ENCODE data around the gene CHP2. TPM values are rescaled to one million over a fixed set of nuclear protein-coding genes. Genes with fewer than 3 reads are reported as not detected.

CHP2 gene
- total and polyA plus RNA-seq, 9 of the 15 experiments (the other 6 are each of a cell fraction or from before 2014, with no cell fraction given), result 0.23 to 1.1 (median 0.80) TPM

DNA sequence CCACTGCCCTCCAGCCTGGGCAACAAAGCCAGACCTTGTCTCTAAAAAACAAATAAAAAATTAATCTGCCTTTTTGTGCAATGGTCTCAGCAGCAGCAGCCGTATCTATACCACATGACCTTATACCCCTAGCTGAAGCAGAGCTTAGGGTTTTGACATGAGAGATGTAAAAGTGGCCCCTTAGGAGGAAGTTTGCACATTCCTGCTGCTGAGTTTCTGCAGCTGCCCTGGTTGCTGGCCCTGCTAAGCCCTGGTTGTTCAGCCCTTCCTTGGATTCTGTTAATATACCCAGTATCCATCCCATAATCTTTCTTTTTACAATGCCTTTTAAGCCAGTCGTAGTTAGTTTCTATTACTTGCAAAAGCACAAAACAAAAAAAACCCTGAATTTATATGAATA, 48.0 kb downstream of the CHP2 start:
- no peaks in the 10 kb centered on the region for H3K27me3 ChIP-seq (ENCODE audit: control insufficient read depth in 2 of 2, insufficient read depth in 2 of 2, low read length in 2 of 2)
- H4K20me1 ChIP-seq (replicated peaks; ENCODE audit: control insufficient read depth, insufficient read depth, low read length), result no peaks in the 10 kb centered on the region
- no peaks in the 10 kb centered on the region for H3K36me3 ChIP-seq (ENCODE audit: control insufficient read depth, insufficient read depth, low read length)
- no peak overlapping the region for H2AFZ ChIP-seq (ENCODE audit: low read depth, low read length)
- H3K79me2 ChIP-seq (ENCODE audit: control insufficient read depth, insufficient read depth, low read length), result no peaks in the 10 kb centered on the region; the same call in 2 of the 3 replicates
- no peak overlapping the region for H3K27ac ChIP-seq (ENCODE audit: extremely low read depth, low read depth, low read length)
- H3K4me2 ChIP-seq (ENCODE audit: insufficient read depth, low read length), result no peak overlapping the region
- ChIA-PET POLR2A (interaction anchor here (0.6 to 1.3 kb wide), 6 partner anchors 9 to 152 kb away, joined by 3 to 5 read pairs (median 3); no protein-coding TSS in a partner anchor), CTCF (ENCODE audit: low intra/inter-chr PET ratio) (interaction anchor here (0.6 to 3.8 kb wide), 5 partner anchors 35 to 211 kb away, joined by 3 to 36 read pairs (median 5); no protein-coding TSS in a partner anchor)
- no TSS peak for BruUV-seq (replicated peaks)
- TF ChIP-seq ZNF778 (CRISPR knock-in tag; IDR thresholded peaks at IDR 0.05) (no peak), NR2C2 (CRISPR knock-in tag; IDR thresholded peaks at IDR 0.05) (no peak), NR2C2 (tag; IDR thresholded peaks at IDR 0.05) (0 out of 2 replicates have a peak, but pooled peaks have one; percentile 1)
- WGBS (ENCODE audit: insufficient coverage, low coverage, missing lambda C conversion rate), result 88% methylated on average over 2 of the region's 2 CpGs
- in situ Hi-C loops (cut with MboI), result loop anchor here (5.0 kb wide), 1 partner anchor 210 kb away; no protein-coding TSS in a partner anchor
- FAIRE-seq (no peak), ATAC-seq (no peak; the same call in 2 of the 3 replicates), DNase-seq (ENCODE audit: extremely low read depth in 1 of 4, low spot score in 3 of 4) (no peak)
- intact Hi-C loops (cut with micrococcal nuclease), result loop anchor here (1.0 to 5.0 kb wide), 7 partner anchors 34 to 700 kb away; no protein-coding TSS in a partner anchor
- no peak overlapping the region for H3K4me3 ChIP-seq
- H3K9ac ChIP-seq (ENCODE audit: insufficient read depth in 1 of 2, low read depth in 2 of 2, low read length in 2 of 2), result no peak overlapping the region
- H3K9me1 ChIP-seq (ENCODE audit: control insufficient read depth, insufficient read depth, low read length), result no peaks in the 10 kb centered on the region
- H3K4me1 ChIP-seq (replicated peaks in 1 of 2; ENCODE audit: control insufficient read depth in 2 of 2, insufficient read depth in 2 of 2, low read length in 2 of 2), result peaks cover 0 to 22% of the 10 kb centered on the region in 2 experiments; a peak in 4 of 5 replicates
- H3K9me3 ChIP-seq (replicated peaks; ENCODE audit: control insufficient read depth, insufficient read depth, low read depth, low read length), result no peaks in the 10 kb centered on the region

DNA sequence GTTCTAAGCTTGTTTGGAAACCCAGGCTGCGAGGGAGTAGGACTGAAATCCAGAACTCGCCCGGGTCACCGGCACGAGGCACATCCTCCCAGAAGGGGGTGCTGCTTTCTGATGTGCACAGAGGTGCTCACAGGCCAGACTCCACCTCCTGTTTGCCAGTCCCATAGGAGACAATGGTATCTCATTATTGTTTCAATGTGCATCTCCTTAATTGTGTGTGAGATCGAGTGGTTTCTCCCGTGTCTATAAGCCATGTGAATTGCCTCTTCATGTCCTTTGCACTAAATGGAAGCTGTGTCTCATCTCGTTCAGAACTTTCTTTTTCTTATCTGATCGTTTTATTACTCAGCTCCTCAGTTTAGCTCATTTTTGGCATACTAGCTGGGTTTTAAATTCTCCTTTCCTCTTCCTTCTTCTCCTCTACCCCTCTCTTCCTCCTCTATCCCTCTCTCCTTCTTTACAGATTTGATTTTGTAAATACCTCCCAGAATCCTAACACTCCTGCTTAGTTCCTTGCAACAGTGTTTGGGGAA, 48.8 kb downstream of the CHP2 start:
- no TSS peak for BruUV-seq (replicated peaks)
- FAIRE-seq, result peak; percentile 94
- Histone ChIP-seq H3K79me2 (ENCODE audit: control insufficient read depth, insufficient read depth, low read length) (no peaks in the 10 kb centered on the region; the same call in 2 of the 3 replicates), H3K9ac (ENCODE audit: insufficient read depth in 1 of 2, low read depth in 2 of 2, low read length in 2 of 2) (peak overlapping the region in 1 of 2 experiments; percentile 66; a peak in 2 of 4 replicates), H3K4me1 (replicated peaks in 1 of 2; ENCODE audit: control insufficient read depth in 2 of 2, insufficient read depth in 2 of 2, low read length in 2 of 2) (peaks cover 3 to 22% of the 10 kb centered on the region in 2 experiments; a peak in 4 of 5 replicates), H3K36me3 (ENCODE audit: control insufficient read depth, insufficient read depth, low read length) (no peaks in the 10 kb centered on the region), H3K27ac (ENCODE audit: extremely low read depth, low read depth, low read length) (peak overlapping the region; percentile 58), H3K27me3 (ENCODE audit: control insufficient read depth in 2 of 2, insufficient read depth in 2 of 2, low read length in 2 of 2) (no peaks in the 10 kb centered on the region), H3K4me3 (peak overlapping the region; percentile 9; the same call in 1 of the 2 replicates), H4K20me1 (replicated peaks; ENCODE audit: control insufficient read depth, insufficient read depth, low read length) (no peaks in the 10 kb centered on the region), H3K9me1 (ENCODE audit: control insufficient read depth, insufficient read depth, low read length) (no peaks in the 10 kb centered on the region), H3K4me2 (ENCODE audit: insufficient read depth, low read length) (peak overlapping the region; percentile 79), H3K9me3 (replicated peaks; ENCODE audit: control insufficient read depth, insufficient read depth, low read depth, low read length) (no peaks in the 10 kb centered on the region), H2AFZ (ENCODE audit: low read depth, low read length) (peak overlapping the region; percentile 95)
- in situ Hi-C loops (cut with MboI) (loop anchor here (5.0 kb wide), 1 partner anchor 209 kb away; no protein-coding TSS in a partner anchor), intact Hi-C loops (cut with micrococcal nuclease) (loop anchor here (1.0 to 5.0 kb wide), 8 partner anchors 19 to 699 kb away; no protein-coding TSS in a partner anchor)
- DNase-seq (ENCODE audit: extremely low read depth in 1 of 4, low spot score in 3 of 4), result peak; percentile 79 to 91 (median 85)
- ATAC-seq, result peak; percentile 98
- WGBS (ENCODE audit: insufficient coverage, low coverage, missing lambda C conversion rate), result 0% methylated on average over 9 of the region's 9 CpGs
- CTCF ChIA-PET (ENCODE audit: low intra/inter-chr PET ratio), result interaction anchor here (0.6 to 3.8 kb wide), 4 partner anchors 34 to 210 kb away, joined by 5 to 36 read pairs (median 6); no protein-coding TSS in a partner anchor
- POLR2A ChIA-PET, result interaction anchor here (0.6 to 1.3 kb wide), 10 partner anchors 8 to 151 kb away, joined by 3 to 5 read pairs (median 3); partner anchors contain the start of gene PRKCB
- TF ChIP-seq, protein P1, sequence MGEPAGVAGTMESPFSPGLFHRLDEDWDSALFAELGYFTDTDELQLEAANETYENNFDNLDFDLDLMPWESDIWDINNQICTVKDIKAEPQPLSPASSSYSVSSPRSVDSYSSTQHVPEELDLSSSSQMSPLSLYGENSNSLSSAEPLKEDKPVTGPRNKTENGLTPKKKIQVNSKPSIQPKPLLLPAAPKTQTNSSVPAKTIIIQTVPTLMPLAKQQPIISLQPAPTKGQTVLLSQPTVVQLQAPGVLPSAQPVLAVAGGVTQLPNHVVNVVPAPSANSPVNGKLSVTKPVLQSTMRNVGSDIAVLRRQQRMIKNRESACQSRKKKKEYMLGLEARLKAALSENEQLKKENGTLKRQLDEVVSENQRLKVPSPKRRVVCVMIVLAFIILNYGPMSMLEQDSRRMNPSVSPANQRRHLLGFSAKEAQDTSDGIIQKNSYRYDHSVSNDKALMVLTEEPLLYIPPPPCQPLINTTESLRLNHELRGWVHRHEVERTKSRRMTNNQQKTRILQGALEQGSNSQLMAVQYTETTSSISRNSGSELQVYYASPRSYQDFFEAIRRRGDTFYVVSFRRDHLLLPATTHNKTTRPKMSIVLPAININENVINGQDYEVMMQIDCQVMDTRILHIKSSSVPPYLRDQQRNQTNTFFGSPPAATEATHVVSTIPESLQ (CRISPR knock-in tag; IDR thresholded peaks at IDR 0.05), result no peak
- peak; percentile 43; the same call in 1 of the 2 replicates for TF ChIP-seq CREM (IDR thresholded peaks at IDR 0.05; ENCODE audit: low read depth)
- TF ChIP-seq NR2C2 (CRISPR knock-in tag; IDR thresholded peaks at IDR 0.05), result no peak
- TF ChIP-seq NR2C2 (tag; IDR thresholded peaks at IDR 0.05), result peak; percentile 37; the same call in 1 of the 2 replicates
- TF ChIP-seq MAFK (IDR thresholded peaks at IDR 0.05; ENCODE audit: low read length), result no peak
- TF ChIP-seq ZNF766 (CRISPR knock-in tag; conservative IDR thresholded peaks at IDR 0.05), result peak; percentile 27; the same call in 1 of the 2 replicates
- TF ChIP-seq CBFA2T3 (IDR thresholded peaks at IDR 0.05), result peak; percentile 6; the same call in 1 of the 2 replicates
- TF ChIP-seq TOE1 (IDR thresholded peaks at IDR 0.05; ENCODE audit: borderline replicate concordance), result peak; percentile 16; the same call in 1 of the 2 replicates
- no peak for TF ChIP-seq TOE1 (CRISPR knock-in tag; IDR thresholded peaks at IDR 0.05; ENCODE audit: borderline replicate concordance, low read depth)
- TF ChIP-seq BRD9 (IDR thresholded peaks at IDR 0.05; ENCODE audit: low read depth, partially characterized antibody), result peak; percentile 98
- peak; percentile 57; the same call in 1 of the 2 replicates for TF ChIP-seq MTA3 (IDR thresholded peaks at IDR 0.05; ENCODE audit: borderline replicate concordance)

Measured in K562 (cell line).